Measurements from ENCODE around the gene LMF1. TPM values are rescaled to one million over a fixed set of nuclear protein-coding genes. Genes with fewer than 3 reads are reported as not detected.

Gene LMF1
- total and polyA plus RNA-seq, 2 donors from 2014 or later, result 15.4 to 28.6 TPM

DNA sequence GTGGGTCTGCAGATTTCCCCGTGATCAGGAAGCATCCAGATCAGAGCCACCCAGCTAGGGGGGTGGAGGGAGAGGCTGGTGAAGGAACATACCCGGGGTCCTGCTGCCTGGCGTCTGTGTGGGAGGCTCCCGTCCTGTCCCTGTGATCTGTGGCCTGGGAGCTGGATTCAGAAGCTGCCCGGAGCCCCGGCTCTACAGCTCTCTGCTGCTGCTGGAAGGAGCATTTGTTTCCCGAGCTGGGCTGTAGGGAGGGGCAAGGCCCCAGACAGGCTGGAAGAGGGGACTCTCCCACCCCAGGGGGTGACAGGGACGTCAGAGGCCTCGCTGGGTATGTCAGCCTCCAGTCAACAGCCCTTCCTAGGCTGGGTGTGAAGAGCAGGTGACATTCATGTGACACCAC, 21.0 kb upstream of the LMF1 start:
- Histone ChIP-seq H3K36me3 (ENCODE audit: control insufficient read depth in 2 of 3, insufficient read depth in 3 of 3, low read length in 3 of 3) (no peaks in the 10 kb centered on the region), H3K27me3 (ENCODE audit: control insufficient read depth, insufficient read depth, low read length) (no peaks in the 10 kb centered on the region), H3K4me3 (ENCODE audit: low read length in 3 of 3) (no peak overlapping the region), H3K9me3 (ENCODE audit: control insufficient read depth in 2 of 3, insufficient read depth in 1 of 3, low read length in 3 of 3) (peaks cover 2 to 18% (median 2%) of the 10 kb centered on the region in 3 donors), H3K27ac (ENCODE audit: low read depth in 2 of 2, low read length in 2 of 2) (no peak overlapping the region), H3K4me1 (ENCODE audit: control insufficient read depth in 2 of 3, insufficient read depth in 2 of 3, low read depth in 1 of 3, low read length in 3 of 3) (no peaks in the 10 kb centered on the region), H3K9ac (ENCODE audit: low read length in 3 of 3) (no peak overlapping the region)
- intact Hi-C loops (cut with DNase I), result no loop called here
- no peak for DNase-seq
- FAIRE-seq, result no peak
- TF ChIP-seq, protein P1, sequence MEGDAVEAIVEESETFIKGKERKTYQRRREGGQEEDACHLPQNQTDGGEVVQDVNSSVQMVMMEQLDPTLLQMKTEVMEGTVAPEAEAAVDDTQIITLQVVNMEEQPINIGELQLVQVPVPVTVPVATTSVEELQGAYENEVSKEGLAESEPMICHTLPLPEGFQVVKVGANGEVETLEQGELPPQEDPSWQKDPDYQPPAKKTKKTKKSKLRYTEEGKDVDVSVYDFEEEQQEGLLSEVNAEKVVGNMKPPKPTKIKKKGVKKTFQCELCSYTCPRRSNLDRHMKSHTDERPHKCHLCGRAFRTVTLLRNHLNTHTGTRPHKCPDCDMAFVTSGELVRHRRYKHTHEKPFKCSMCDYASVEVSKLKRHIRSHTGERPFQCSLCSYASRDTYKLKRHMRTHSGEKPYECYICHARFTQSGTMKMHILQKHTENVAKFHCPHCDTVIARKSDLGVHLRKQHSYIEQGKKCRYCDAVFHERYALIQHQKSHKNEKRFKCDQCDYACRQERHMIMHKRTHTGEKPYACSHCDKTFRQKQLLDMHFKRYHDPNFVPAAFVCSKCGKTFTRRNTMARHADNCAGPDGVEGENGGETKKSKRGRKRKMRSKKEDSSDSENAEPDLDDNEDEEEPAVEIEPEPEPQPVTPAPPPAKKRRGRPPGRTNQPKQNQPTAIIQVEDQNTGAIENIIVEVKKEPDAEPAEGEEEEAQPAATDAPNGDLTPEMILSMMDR (IDR thresholded peaks at IDR 0.05; ENCODE audit: borderline replicate concordance, extremely low read depth, insufficient read depth), result no peak

DNA sequence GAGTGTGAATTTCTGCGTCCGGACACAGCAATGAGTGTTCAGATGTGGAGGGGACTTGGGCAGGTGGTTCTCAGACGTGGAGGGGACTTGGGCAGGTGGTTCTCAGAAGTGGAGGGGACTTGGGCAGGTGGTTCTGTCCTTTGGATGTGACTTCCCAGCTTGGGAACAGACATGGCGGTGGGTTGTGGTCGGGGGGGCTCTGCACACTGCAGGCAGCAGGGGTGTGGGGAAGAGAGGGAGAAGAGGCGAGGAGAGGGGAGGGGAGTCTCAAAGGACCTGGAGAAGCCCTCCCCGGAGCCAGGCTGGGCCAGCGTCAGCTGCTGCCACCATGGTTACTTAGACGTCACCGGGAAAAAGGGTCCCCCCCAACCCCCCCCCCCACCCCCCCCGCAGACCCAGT, 20.6 kb upstream of the LMF1 start:
- intact Hi-C loops (cut with DNase I), result no loop called here
- no peak for FAIRE-seq
- no peak overlapping the region for H3K9ac ChIP-seq (ENCODE audit: low read length in 3 of 3)
- H3K9me3 ChIP-seq (ENCODE audit: control insufficient read depth in 2 of 3, insufficient read depth in 1 of 3, low read length in 3 of 3), result peaks cover 2 to 18% (median 2%) of the 10 kb centered on the region in 3 donors
- no peak overlapping the region for H3K27ac ChIP-seq (ENCODE audit: low read depth in 2 of 2, low read length in 2 of 2)
- peaks cover under 1% of the 10 kb centered on the region for H3K27me3 ChIP-seq (ENCODE audit: control insufficient read depth, insufficient read depth, low read length)
- no peaks in the 10 kb centered on the region for H3K36me3 ChIP-seq (ENCODE audit: control insufficient read depth in 2 of 3, insufficient read depth in 3 of 3, low read length in 3 of 3)
- TF ChIP-seq, protein P1 (IDR thresholded peaks at IDR 0.05; ENCODE audit: borderline replicate concordance, extremely low read depth, insufficient read depth), result no peak
- no peaks in the 10 kb centered on the region for H3K4me1 ChIP-seq (ENCODE audit: control insufficient read depth in 2 of 3, insufficient read depth in 2 of 3, low read depth in 1 of 3, low read length in 3 of 3)
- no peak overlapping the region for H3K4me3 ChIP-seq (ENCODE audit: low read length in 3 of 3)
- DNase-seq, result no peak

DNA sequence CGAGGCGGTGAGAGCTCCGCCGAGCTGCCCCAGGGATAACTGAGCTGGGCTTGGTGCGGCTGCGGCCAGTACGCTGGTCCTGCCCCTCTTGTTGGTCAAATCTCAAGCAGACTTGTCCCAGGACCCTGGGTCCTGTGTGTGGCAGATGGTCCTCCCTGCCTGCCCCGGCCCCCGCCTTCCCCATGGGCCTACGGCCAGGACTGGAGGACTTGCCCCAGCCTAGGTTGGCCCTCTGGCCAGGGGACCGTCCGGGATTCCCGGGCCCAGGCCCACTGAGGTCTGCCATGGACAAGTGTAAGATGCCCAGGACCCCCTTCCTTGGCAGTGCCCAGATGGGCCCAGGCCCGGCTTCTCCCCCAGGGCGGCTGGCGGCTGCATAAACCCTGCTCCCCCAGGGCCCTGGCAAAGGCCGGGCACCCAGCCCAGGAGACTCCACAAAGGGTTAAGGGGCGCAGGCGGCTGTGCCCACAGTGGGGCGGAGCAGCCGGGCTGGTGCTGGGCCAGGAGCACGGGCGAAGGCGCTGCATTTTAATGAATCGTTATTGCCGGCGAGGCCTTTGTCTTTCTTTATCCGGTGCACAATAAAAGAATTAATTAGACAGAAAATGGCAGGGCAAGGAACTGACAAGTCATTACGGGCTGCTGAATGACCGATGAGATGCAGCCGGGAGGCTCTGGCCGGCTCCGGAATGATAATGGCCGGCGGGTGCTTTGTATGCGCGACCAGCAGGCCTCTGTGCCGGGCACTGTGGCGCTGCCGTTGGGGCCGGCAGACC, 19.9 kb upstream of the LMF1 start:
- Histone ChIP-seq H3K27ac (ENCODE audit: low read depth in 2 of 2, low read length in 2 of 2) (no peak overlapping the region), H3K4me3 (ENCODE audit: low read length in 3 of 3) (no peak overlapping the region), H3K27me3 (ENCODE audit: control insufficient read depth, insufficient read depth, low read length) (peaks cover 3% of the 10 kb centered on the region), H3K4me1 (ENCODE audit: control insufficient read depth in 2 of 3, insufficient read depth in 2 of 3, low read depth in 1 of 3, low read length in 3 of 3) (no peaks in the 10 kb centered on the region), H3K9ac (ENCODE audit: low read length in 3 of 3) (no peak overlapping the region), H3K36me3 (ENCODE audit: control insufficient read depth in 2 of 3, insufficient read depth in 3 of 3, low read length in 3 of 3) (no peaks in the 10 kb centered on the region), H3K9me3 (ENCODE audit: control insufficient read depth in 2 of 3, insufficient read depth in 1 of 3, low read length in 3 of 3) (peaks cover under 1 to 14% (median 2%) of the 10 kb centered on the region in 3 donors)
- no peak for FAIRE-seq
- TF ChIP-seq, protein P1 (IDR thresholded peaks at IDR 0.05; ENCODE audit: borderline replicate concordance, extremely low read depth, insufficient read depth), result no peak
- intact Hi-C loops (cut with DNase I), result no loop called here
- no peak for DNase-seq

All from kidney (tissue), 14 donors.